HEK293T (cell line): ENCODE measurements around the gene TNNI3K.

Experiments used
- SP1 ChIP-seq: fragments of 450-650 bp; IDR thresholded peaks from 2 replicates; pipeline ENCODE4 v1.6.1; 2017
- SUZ12 ChIP-seq: fragments of 450-650 bp; IDR thresholded peaks from 2 replicates; pipeline ENCODE4 v1.6.1; 2016; ENCODE audit warnings: mild to moderate bottlenecking

DNA sequence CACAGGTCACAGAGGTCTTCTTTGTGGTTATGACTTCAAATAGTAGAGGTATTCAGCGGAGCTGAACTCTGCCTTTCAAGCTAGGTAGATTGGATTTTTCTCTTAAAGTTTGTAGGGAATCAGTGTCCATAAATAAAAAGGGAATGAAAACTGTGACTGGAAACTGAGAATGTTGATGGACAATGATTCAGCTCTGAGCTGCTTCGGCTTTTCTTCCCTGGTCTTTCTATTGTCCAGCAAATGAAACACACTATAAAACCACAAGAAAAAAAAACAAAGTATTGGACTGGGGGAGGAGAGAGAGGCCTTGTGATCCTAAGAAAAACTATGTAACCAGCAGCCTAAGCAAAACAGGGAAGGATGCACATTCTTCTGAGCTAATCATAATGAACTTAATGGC, 11.1 kb downstream of the TNNI3K start:
- TF ChIP-seq SP1 (no peak), SUZ12 (no peak)
